ENCODE results near the gene AKAP5.

Gene AKAP5

GRCh38 chr14:64495252-64495651, 30.0 kb downstream of the AKAP5 start:
- no peak for DNase-seq
- in situ Hi-C loops (cut with HindIII; ENCODE audit: low pct_ligation_motif_present, low pct_unique_long_range_greater_than_20kb, low sequenced_read_pairs) = no loop called here

GRCh38 chr14:64496764-64497163, 31.5 kb downstream of the AKAP5 start:
- in situ Hi-C loops (cut with HindIII; ENCODE audit: low pct_ligation_motif_present, low pct_unique_long_range_greater_than_20kb, low sequenced_read_pairs) = no loop called here
- DNase-seq = no peak

GRCh38 chr14:64500088-64500487, 34.8 kb downstream of the AKAP5 start:
- in situ Hi-C loops (cut with HindIII; ENCODE audit: low pct_ligation_motif_present, low pct_unique_long_range_greater_than_20kb, low sequenced_read_pairs) = no loop called here
- no peak for DNase-seq

GRCh38 chr14:64501411-64502171, 36.3 kb downstream of the AKAP5 start:
- DNase-seq = peak; percentile 43
- in situ Hi-C loops (cut with HindIII; ENCODE audit: low pct_ligation_motif_present, low pct_unique_long_range_greater_than_20kb, low sequenced_read_pairs) = no loop called here

GRCh38 chr14:64502456-64502855, 37.2 kb downstream of the AKAP5 start:
- in situ Hi-C loops (cut with HindIII; ENCODE audit: low pct_ligation_motif_present, low pct_unique_long_range_greater_than_20kb, low sequenced_read_pairs) = no loop called here
- no peak for DNase-seq

GRCh38 chr14:64502887-64503433, 37.7 kb downstream of the AKAP5 start:
- peak; percentile 16 for DNase-seq
- in situ Hi-C loops (cut with HindIII; ENCODE audit: low pct_ligation_motif_present, low pct_unique_long_range_greater_than_20kb, low sequenced_read_pairs) = no loop called here

GRCh38 chr14:64503434-64504309, 38.4 kb downstream of the AKAP5 start, which contains the start of gene ZBTB25:
Gene ZBTB25 (minus strand): TSS chr14:64503838. CDS start chr14:64490533, 13,305 bp downstream.
- DNase-seq = peak; percentile 91
- in situ Hi-C loops (cut with HindIII; ENCODE audit: low pct_ligation_motif_present, low pct_unique_long_range_greater_than_20kb, low sequenced_read_pairs) = no loop called here

- in situ Hi-C loops (cut with HindIII; ENCODE audit: low pct_ligation_motif_present, low pct_unique_long_range_greater_than_20kb, low sequenced_read_pairs) = no loop called here
- peak; percentile 71 for DNase-seq
These were observed 39.1 kb downstream of the AKAP5 start, which contains the start of gene ZBTB1 for GRCh38 chr14:64504310-64504896. Gene ZBTB1 (plus strand): TSS chr14:64504770. CDS start chr14:64521505, 16,735 bp downstream.

- peak; percentile 81 for DNase-seq
- in situ Hi-C loops (cut with HindIII; ENCODE audit: low pct_ligation_motif_present, low pct_unique_long_range_greater_than_20kb, low sequenced_read_pairs) = no loop called here
These were observed 39.8 kb downstream of the AKAP5 start for GRCh38 chr14:64504897-64505794.

GRCh38 chr14:64506721-64507120, 41.4 kb downstream of the AKAP5 start:
- no peak for DNase-seq
- in situ Hi-C loops (cut with HindIII; ENCODE audit: low pct_ligation_motif_present, low pct_unique_long_range_greater_than_20kb, low sequenced_read_pairs) = no loop called here

- peak; percentile 29 for DNase-seq
- in situ Hi-C loops (cut with HindIII; ENCODE audit: low pct_ligation_motif_present, low pct_unique_long_range_greater_than_20kb, low sequenced_read_pairs) = no loop called here
These were observed 42.3 kb downstream of the AKAP5 start for GRCh38 chr14:64507376-64508156.

GRCh38 chr14:64508215-64508776, 43.0 kb downstream of the AKAP5 start:
- no peak for DNase-seq
- in situ Hi-C loops (cut with HindIII; ENCODE audit: low pct_ligation_motif_present, low pct_unique_long_range_greater_than_20kb, low sequenced_read_pairs) = no loop called here

GRCh38 chr14:64509036-64509435, 43.7 kb downstream of the AKAP5 start:
- DNase-seq = no peak
- in situ Hi-C loops (cut with HindIII; ENCODE audit: low pct_ligation_motif_present, low pct_unique_long_range_greater_than_20kb, low sequenced_read_pairs) = no loop called here

GRCh38 chr14:64510825-64511671, 45.7 kb downstream of the AKAP5 start:
- in situ Hi-C loops (cut with HindIII; ENCODE audit: low pct_ligation_motif_present, low pct_unique_long_range_greater_than_20kb, low sequenced_read_pairs) = no loop called here
- peak; percentile 71 for DNase-seq

- in situ Hi-C loops (cut with HindIII; ENCODE audit: low pct_ligation_motif_present, low pct_unique_long_range_greater_than_20kb, low sequenced_read_pairs) = no loop called here
- no peak for DNase-seq
These were observed 48.0 kb downstream of the AKAP5 start for GRCh38 chr14:64513271-64513670.

- no peak for DNase-seq
- in situ Hi-C loops (cut with HindIII; ENCODE audit: low pct_ligation_motif_present, low pct_unique_long_range_greater_than_20kb, low sequenced_read_pairs) = no loop called here
These were observed 49.8 kb downstream of the AKAP5 start for GRCh38 chr14:64515053-64515452.

Measured in ACHN (cell line).